A673 (cell line): ENCODE data around the gene A1BG. TPM values are rescaled to one million over a fixed set of nuclear protein-coding genes. Genes with fewer than 3 reads are reported as not detected.
A peak's percentile ranks its signal among the peaks of the same experiment; 100 is the strongest.

Experiments
- BruUV-seq: library from RNA; stranded (reverse); fragments of 400-500 nt; replicated peaks from 2 replicates; lab custom pipeline; 2021; lab: Mats Ljungman, UMichigan
- CTCF ChIA-PET: fragments of 300-600 bp; sonication (Branson Sonifier 250); formaldehyde crosslinking; loops from one replicate; lab custom pipeline; 2022; ENCODE audit warnings: antibody characterized with exemption; lab: Charles Lee
- POLR2A ChIA-PET: fragments of 300-600 bp; sonication (Branson Sonifier 250); formaldehyde crosslinking; loops from one replicate; lab custom pipeline; 2022; ENCODE audit warnings: antibody characterized with exemption; ENCODE audit not compliant: low non-redundant PET; lab: Charles Lee
- DNase-seq: peaks from one replicate; pipeline ENCODE4 v3.0.0-alpha.2; 2015; ENCODE audit warnings: low spot score
- H3K27ac ChIP-seq: fragments of 200-600 bp; sonication (generic); 2 replicates; pipeline ENCODE4 v1.5.1; 2016; ENCODE audit warnings: mixed run types, low read depth, mild to moderate bottlenecking, mixed read lengths, antibody characterized with exemption, low read length; ENCODE audit not compliant: poor library complexity, severe bottlenecking
- H3K27me3 ChIP-seq: fragments of 200-600 bp; sonication (generic); replicated peaks from 2 replicates; pipeline ENCODE4 v1.6.1; 2017; ENCODE audit warnings: mixed run types, low read depth, mild to moderate bottlenecking, mixed read lengths, antibody characterized with exemption, low read length; ENCODE audit not compliant: insufficient read depth, poor library complexity
- H3K36me3 ChIP-seq: fragments of 200-600 bp; sonication (generic); 2 replicates; pipeline ENCODE4 v1.6.1; 2016; ENCODE audit warnings: mixed run types, mild to moderate bottlenecking, mixed read lengths, antibody characterized with exemption, low read length; ENCODE audit not compliant: insufficient read depth, poor library complexity, severe bottlenecking
- H3K4me1 ChIP-seq: fragments of 200-600 bp; sonication (generic); 2 replicates; pipeline ENCODE4 v1.6.1; 2017; ENCODE audit warnings: mixed run types, mild to moderate bottlenecking, mixed read lengths, antibody characterized with exemption, low read length; ENCODE audit not compliant: insufficient read depth, poor library complexity, severe bottlenecking
- H3K4me3 ChIP-seq: fragments of 200-600 bp; sonication (generic); 2 replicates; pipeline ENCODE4 v1.5.1; 2016; ENCODE audit warnings: low read depth, mixed run types, mild to moderate bottlenecking, mixed read lengths, low read length; ENCODE audit not compliant: poor library complexity, severe bottlenecking
- H3K9me3 ChIP-seq: fragments of 200-600 bp; sonication (generic); 2 replicates; pipeline ENCODE4 v1.6.1; 2016; ENCODE audit warnings: mixed run types, low read depth, mild to moderate bottlenecking, mixed read lengths, antibody characterized with exemption, low read length; ENCODE audit not compliant: poor library complexity, severe bottlenecking
- CTCF ChIP-seq: fragments of 300-800, 200-600 bp; sonication (generic); conservative IDR thresholded peaks from 2 replicates; pipeline ENCODE4 v1.5.1; 2017; ENCODE audit warnings: low read depth, mild to moderate bottlenecking, antibody characterized with exemption, low read length, moderate library complexity, mixed read lengths
- EZH2 ChIP-seq: fragments of 200-600 bp; sonication (generic); IDR thresholded peaks from 2 replicates; pipeline ENCODE4 v1.6.1; 2017; ENCODE audit warnings: borderline replicate concordance, low read depth, mild to moderate bottlenecking, mixed read lengths, antibody characterized with exemption, low read length; ENCODE audit not compliant: poor library complexity, severe bottlenecking
- intact Hi-C: fragments of 100-400 bp; cut with micrococcal nuclease; formaldehyde crosslinking; loops from one replicate; pipeline ENCODE4 v1.10.0; 2022; ENCODE audit not compliant: unreplicated experiment
- total RNA-seq: library from RNA; stranded (reverse); gene quantifications from 2 replicates; pipeline ENCODE4 v1.2.3, GENCODE V29; 2021

A1BG gene
- total RNA-seq, 1 experiment from 2014 or later = 15.2 TPM

GRCh38 chr19:58392945-58393724 is 39.8 kb upstream of the A1BG start:
- Histone ChIP-seq H3K36me3 (peaks cover 68% of the 10 kb centered on the region), H3K4me1 (peaks cover 12% of the 10 kb centered on the region), H3K27me3 (no peaks in the 10 kb centered on the region), H3K4me3 (no peak overlapping the region), H3K27ac (no peak overlapping the region), H3K9me3 (no peaks in the 10 kb centered on the region)
- BruUV-seq = no TSS peak
- CTCF ChIA-PET = no interaction called here
- TF ChIP-seq CTCF = no peak
- TF ChIP-seq EZH2 = no peak
- POLR2A ChIA-PET = no interaction called here
- intact Hi-C loops = no loop called here
- DNase-seq = no peak

GRCh38 chr19:58388175-58388526 is 34.9 kb upstream of the A1BG start:
- H3K36me3 ChIP-seq = peaks cover 48% of the 10 kb centered on the region
- no peak for DNase-seq
- no peaks in the 10 kb centered on the region for H3K9me3 ChIP-seq
- CTCF ChIA-PET = no interaction called here
- H3K4me1 ChIP-seq = peaks cover 15% of the 10 kb centered on the region
- no peak for TF ChIP-seq EZH2
- TF ChIP-seq CTCF = no peak
- no TSS peak for BruUV-seq
- H3K27ac ChIP-seq = peak overlapping the region; percentile 98
- H3K4me3 ChIP-seq = peak overlapping the region; percentile 76
- intact Hi-C loops = no loop called here
- H3K27me3 ChIP-seq = no peaks in the 10 kb centered on the region
- POLR2A ChIA-PET = no interaction called here

- intact Hi-C loops = no loop called here
- TF ChIP-seq EZH2 (no peak), CTCF (no peak)
- Histone ChIP-seq H3K36me3 (peaks cover 42% of the 10 kb centered on the region), H3K27me3 (no peaks in the 10 kb centered on the region), H3K4me3 (peak overlapping the region; percentile 76), H3K4me1 (peaks cover 15% of the 10 kb centered on the region), H3K27ac (peak overlapping the region; percentile 98), H3K9me3 (no peaks in the 10 kb centered on the region)
- ChIA-PET CTCF (no interaction called here), POLR2A (interaction anchor here (0.6 kb wide), 1 partner anchor 21 kb away, joined by 3 read pairs; the partner anchor contains the start of gene ZNF584)
- no peak for DNase-seq
- BruUV-seq = TSS peak; percentile 39
Observed at GRCh38 chr19:58387338-58388174, 34.3 kb upstream of the A1BG start.
